K562 (cell line): ENCODE results near the gene BRD3. TPM values are rescaled to one million over a fixed set of nuclear protein-coding genes. Genes with fewer than 3 reads are reported as not detected.

Experiments used
- ADNP ChIP-seq: fragments of 200-800 bp; sonication (Bioruptor generic); IDR thresholded peaks from 2 replicates; pipeline ENCODE4 v1.6.1; 2016; ENCODE audit warnings: missing genetic modification characterization, missing compliant biosample characterization
- BDP1 ChIP-seq: IDR thresholded peaks from 3 replicates; pipeline ENCODE4 v1.6.1; 2011; ENCODE audit not compliant: insufficient read length, insufficient read depth
- HNRNPLL ChIP-seq: fragments of 200-400 bp; formaldehyde crosslinking; IDR thresholded peaks from 2 replicates; pipeline ENCODE4 v1.6.1; 2017; ENCODE audit warnings: low read length, low read depth, mild to moderate bottlenecking; ENCODE audit not compliant: poor library complexity, severe bottlenecking
- KDM4B ChIP-seq, 2 experiments: fragments of 450-650 bp in 1 of 2; sonication (generic) in 1 of 2; IDR thresholded peaks; 2 replicates each; pipeline ENCODE4 v1.6.1; 2016 to 2017; ENCODE audit warnings: borderline replicate concordance in 2 of 2, antibody characterized with exemption in 1 of 2, low read depth in 1 of 2, mild to moderate bottlenecking in 1 of 2
- LEF1 ChIP-seq: fragments of 450-650 bp; IDR thresholded peaks from 2 replicates; pipeline ENCODE4 v1.6.1; 2016; ENCODE audit warnings: mild to moderate bottlenecking
- MAFF ChIP-seq: IDR thresholded peaks from 2 replicates; pipeline ENCODE4 v1.6.1; 2012; ENCODE audit warnings: low read length, improper control_type of control experiment
- MTF1 ChIP-seq: fragments of 250-450 bp; sonication (Bioruptor Pico); IDR thresholded peaks from 2 replicates; pipeline ENCODE4 v1.9.0; 2021; ENCODE audit warnings: moderate library complexity, mild to moderate bottlenecking, inconsistent platforms, borderline replicate concordance
- NKRF ChIP-seq: fragments of 450-650 bp; IDR thresholded peaks from 2 replicates; pipeline ENCODE4 v1.6.1; 2016; ENCODE audit warnings: borderline replicate concordance
- RBFOX2 ChIP-seq: fragments of 200-400 bp; formaldehyde crosslinking; IDR thresholded peaks from 2 replicates; pipeline ENCODE4 v1.6.1; 2017; ENCODE audit warnings: low read depth, mild to moderate bottlenecking, low read length, moderate library complexity
- RBM14 ChIP-seq: fragments of 200-400 bp; formaldehyde crosslinking; IDR thresholded peaks from 2 replicates; pipeline ENCODE4 v1.6.1; 2018; ENCODE audit warnings: low read depth, mild to moderate bottlenecking, low read length, moderate library complexity, borderline replicate concordance; ENCODE audit not compliant: insufficient read depth
- RHOXF2B ChIP-seq: fragments of 250-450 bp; sonication (Bioruptor Pico); conservative IDR thresholded peaks from 2 replicates; pipeline ENCODE4 v1.5.1; 2021
- SMARCE1 ChIP-seq: fragments of 450-650 bp; IDR thresholded peaks from 2 replicates; pipeline ENCODE4 v1.7.1; 2016; ENCODE audit warnings: mild to moderate bottlenecking
- SRSF7 ChIP-seq: fragments of 200-400 bp; formaldehyde crosslinking; optimal IDR thresholded peaks from 2 replicates; pipeline ENCODE3; 2017; ENCODE audit warnings: mild to moderate bottlenecking, low read depth, low read length
- ZBTB8A ChIP-seq: fragments of 450-650 bp; IDR thresholded peaks from 2 replicates; pipeline ENCODE4 v1.6.1; 2018; ENCODE audit warnings: mild to moderate bottlenecking, moderate library complexity; ENCODE audit not compliant: partially characterized antibody
- ZNF121 ChIP-seq: sonication (generic); formaldehyde crosslinking; conservative IDR thresholded peaks from 2 replicates; pipeline ENCODE4 v1.8.0; 2022; ENCODE audit warnings: missing genetic modification reagents
- ZNF274 ChIP-seq: IDR thresholded peaks from 2 replicates; pipeline ENCODE4 v1.6.1; 2011; ENCODE audit warnings: low read depth, mild to moderate bottlenecking, low read length, moderate library complexity, borderline replicate concordance
- polyA plus RNA-seq, 8 experiments: library from polyadenylated mRNA; depleted of rRNA in 4 of 8; stranded (reverse) in 5 of 8; unstranded in 3 of 8; fragments of >200 nt; fragmentation: Nextera tagmentation in 2 of 8; fragmentation: Illumina TruSeq in 1 of 8; extraction: Ambion mirVana in 2 of 8; extraction: Trizol in 1 of 8; gene quantifications; 2 replicates each; pipeline versions ENCODE4 v1.2.1 to v1.2.3, GENCODE V29; 2011 to 2014; ENCODE audit warnings: inconsistent platforms in 1 of 8, missing spikeins in 1 of 8
- total RNA-seq, 7 experiments: library from RNA; depleted of rRNA in 6 of 7; stranded (reverse); fragments of >200 nt in 6 of 7; fragmentation: Illumina TruSeq in 2 of 7; extraction: Trizol in 2 of 7; gene quantifications; 2 replicates each; pipeline versions ENCODE4 v1.2.1 to v1.2.3, GENCODE V29; 2011 to 2021; ENCODE audit warnings: low replicate concordance in 1 of 7
- TF ChIP-seq, protein P1 (sequence below): sonication (generic); formaldehyde crosslinking; IDR thresholded peaks from 2 replicates; pipeline ENCODE4 v1.8.0; 2022; ENCODE audit warnings: mild to moderate bottlenecking, missing genetic modification reagents
- TF ChIP-seq, protein P2 (sequence below), 2 experiments: IDR thresholded peaks in 1 of 2; conservative IDR thresholded peaks in 1 of 2; 2 replicates each; pipeline ENCODE4 v1.6.1; 2016; ENCODE audit warnings: low read depth in 2 of 2, mild to moderate bottlenecking in 1 of 2, missing compliant biosample characterization in 1 of 2, missing genetic modification characterization in 1 of 2, moderate library complexity in 1 of 2

The BRD3 gene
- total and polyA plus RNA-seq, 9 of the 15 experiments (the other 6 are each of a cell fraction or from before 2014, with no cell fraction given) = 0.82 to 37.1 (median 4.2) TPM

GRCh38 chr9:133992780-133993634 is 74.8 kb downstream of the BRD3 start (continued):
- TF ChIP-seq, protein P1, sequence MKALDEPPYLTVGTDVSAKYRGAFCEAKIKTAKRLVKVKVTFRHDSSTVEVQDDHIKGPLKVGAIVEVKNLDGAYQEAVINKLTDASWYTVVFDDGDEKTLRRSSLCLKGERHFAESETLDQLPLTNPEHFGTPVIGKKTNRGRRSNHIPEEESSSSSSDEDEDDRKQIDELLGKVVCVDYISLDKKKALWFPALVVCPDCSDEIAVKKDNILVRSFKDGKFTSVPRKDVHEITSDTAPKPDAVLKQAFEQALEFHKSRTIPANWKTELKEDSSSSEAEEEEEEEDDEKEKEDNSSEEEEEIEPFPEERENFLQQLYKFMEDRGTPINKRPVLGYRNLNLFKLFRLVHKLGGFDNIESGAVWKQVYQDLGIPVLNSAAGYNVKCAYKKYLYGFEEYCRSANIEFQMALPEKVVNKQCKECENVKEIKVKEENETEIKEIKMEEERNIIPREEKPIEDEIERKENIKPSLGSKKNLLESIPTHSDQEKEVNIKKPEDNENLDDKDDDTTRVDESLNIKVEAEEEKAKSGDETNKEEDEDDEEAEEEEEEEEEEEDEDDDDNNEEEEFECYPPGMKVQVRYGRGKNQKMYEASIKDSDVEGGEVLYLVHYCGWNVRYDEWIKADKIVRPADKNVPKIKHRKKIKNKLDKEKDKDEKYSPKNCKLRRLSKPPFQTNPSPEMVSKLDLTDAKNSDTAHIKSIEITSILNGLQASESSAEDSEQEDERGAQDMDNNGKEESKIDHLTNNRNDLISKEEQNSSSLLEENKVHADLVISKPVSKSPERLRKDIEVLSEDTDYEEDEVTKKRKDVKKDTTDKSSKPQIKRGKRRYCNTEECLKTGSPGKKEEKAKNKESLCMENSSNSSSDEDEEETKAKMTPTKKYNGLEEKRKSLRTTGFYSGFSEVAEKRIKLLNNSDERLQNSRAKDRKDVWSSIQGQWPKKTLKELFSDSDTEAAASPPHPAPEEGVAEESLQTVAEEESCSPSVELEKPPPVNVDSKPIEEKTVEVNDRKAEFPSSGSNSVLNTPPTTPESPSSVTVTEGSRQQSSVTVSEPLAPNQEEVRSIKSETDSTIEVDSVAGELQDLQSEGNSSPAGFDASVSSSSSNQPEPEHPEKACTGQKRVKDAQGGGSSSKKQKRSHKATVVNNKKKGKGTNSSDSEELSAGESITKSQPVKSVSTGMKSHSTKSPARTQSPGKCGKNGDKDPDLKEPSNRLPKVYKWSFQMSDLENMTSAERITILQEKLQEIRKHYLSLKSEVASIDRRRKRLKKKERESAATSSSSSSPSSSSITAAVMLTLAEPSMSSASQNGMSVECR (CRISPR knock-in tag) = no peak
- TF ChIP-seq HNRNPLL (peak; percentile 65), SRSF7 (no peak), RBFOX2 (peak; percentile 74), MTF1 (CRISPR knock-in tag) (no peak), MAFF (no peak), NKRF (no peak), ZNF121 (no peak), BDP1 (no peak), KDM4B (IDR thresholded peaks at IDR 0.05; ENCODE audit: borderline replicate concordance in 2 of 2, low read depth in 1 of 2) (no peak), ADNP (no peak), RHOXF2B (CRISPR knock-in tag) (no peak), ZNF274 (no peak), RBM14 (0 out of 2 replicates have a peak, but pooled peaks have one; percentile 13), SMARCE1 (no peak), LEF1 (no peak), ZBTB8A (no peak)
- TF ChIP-seq, protein P2, sequence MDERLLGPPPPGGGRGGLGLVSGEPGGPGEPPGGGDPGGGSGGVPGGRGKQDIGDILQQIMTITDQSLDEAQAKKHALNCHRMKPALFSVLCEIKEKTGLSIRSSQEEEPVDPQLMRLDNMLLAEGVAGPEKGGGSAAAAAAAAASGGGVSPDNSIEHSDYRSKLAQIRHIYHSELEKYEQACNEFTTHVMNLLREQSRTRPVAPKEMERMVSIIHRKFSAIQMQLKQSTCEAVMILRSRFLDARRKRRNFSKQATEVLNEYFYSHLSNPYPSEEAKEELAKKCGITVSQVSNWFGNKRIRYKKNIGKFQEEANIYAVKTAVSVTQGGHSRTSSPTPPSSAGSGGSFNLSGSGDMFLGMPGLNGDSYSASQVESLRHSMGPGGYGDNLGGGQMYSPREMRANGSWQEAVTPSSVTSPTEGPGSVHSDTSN (CRISPR knock-in tag; IDR thresholded peaks at IDR 0.05; ENCODE audit: low read depth) = no peak
- TF ChIP-seq, protein P2 (tag; conservative IDR thresholded peaks at IDR 0.05; ENCODE audit: low read depth) = no peak
